Measurements from ENCODE around the gene RAD51B. TPM values are rescaled to one million over a fixed set of nuclear protein-coding genes. Genes with fewer than 3 reads are reported as not detected.

The RAD51B gene
- total and polyA plus RNA-seq, 2 donors (not counting 1 experiment from before 2014, with no cell fraction given) = 4.6 to 16.3 TPM

- H4K20me1 ChIP-seq (ENCODE audit: control insufficient read depth, extremely low read depth, insufficient read depth, low read length) = no peaks in the 10 kb centered on the region
- no peaks in the 10 kb centered on the region for H3K36me3 ChIP-seq (ENCODE audit: control insufficient read depth, insufficient read depth, low read length)
- no peak overlapping the region for H3K27ac ChIP-seq (ENCODE audit: insufficient read depth, low read length)
- no peak overlapping the region for H2AFZ ChIP-seq (ENCODE audit: low read length)
- no peak overlapping the region for H3K4me3 ChIP-seq (replicated peaks in 1 of 4; ENCODE audit: control extremely low read depth in 1 of 4, insufficient read depth in 1 of 4, low read depth in 3 of 4, low read length in 4 of 4)
- no peaks in the 10 kb centered on the region for H3K9me3 ChIP-seq (ENCODE audit: control insufficient read depth, insufficient read depth, low read depth, low read length)
- DNase-seq (ENCODE audit: low read depth in 2 of 2) = no peak
- no peaks in the 10 kb centered on the region for H3K27me3 ChIP-seq (ENCODE audit: control insufficient read depth, insufficient read depth, low read length)
- H3K4me1 ChIP-seq (ENCODE audit: control insufficient read depth, extremely low read depth, insufficient read depth, low read length) = peaks cover 3% of the 10 kb centered on the region
- H3K79me2 ChIP-seq (ENCODE audit: control insufficient read depth, insufficient read depth, low read length) = no peaks in the 10 kb centered on the region
- no peak overlapping the region for H3K4me2 ChIP-seq (ENCODE audit: extremely low read depth, insufficient read depth, low read length)
- TF ChIP-seq EZH2 (IDR thresholded peaks at IDR 0.05; ENCODE audit: low read length, missing control alignments) = no peak
- TF ChIP-seq CTCF (conservative IDR thresholded peaks at IDR 0.05 in 1 of 2, IDR thresholded peaks at IDR 0.05 in 1 of 2; ENCODE audit: low read depth in 1 of 2, low read length in 2 of 2) = no peak
- H3K9ac ChIP-seq (ENCODE audit: insufficient read depth, low read length) = no peak overlapping the region
Observed at GRCh38 chr14:68558096-68558495, 738.5 kb downstream of the RAD51B start.

- no peak for DNase-seq (ENCODE audit: low read depth in 2 of 2)
- no peaks in the 10 kb centered on the region for H3K79me2 ChIP-seq (ENCODE audit: control insufficient read depth, insufficient read depth, low read length)
- H3K36me3 ChIP-seq (ENCODE audit: control insufficient read depth, insufficient read depth, low read length) = no peaks in the 10 kb centered on the region
- no peaks in the 10 kb centered on the region for H3K27me3 ChIP-seq (ENCODE audit: control insufficient read depth, insufficient read depth, low read length)
- H3K9me3 ChIP-seq (ENCODE audit: control insufficient read depth, insufficient read depth, low read depth, low read length) = no peaks in the 10 kb centered on the region
- no peaks in the 10 kb centered on the region for H4K20me1 ChIP-seq (ENCODE audit: control insufficient read depth, extremely low read depth, insufficient read depth, low read length)
- H2AFZ ChIP-seq (ENCODE audit: low read length) = no peak overlapping the region
- TF ChIP-seq EZH2 (IDR thresholded peaks at IDR 0.05; ENCODE audit: low read length, missing control alignments) (no peak), CTCF (conservative IDR thresholded peaks at IDR 0.05 in 1 of 2, IDR thresholded peaks at IDR 0.05 in 1 of 2; ENCODE audit: low read depth in 1 of 2, low read length in 2 of 2) (no peak)
- H3K4me3 ChIP-seq (replicated peaks in 1 of 4; ENCODE audit: control extremely low read depth in 1 of 4, insufficient read depth in 1 of 4, low read depth in 3 of 4, low read length in 4 of 4) = no peak overlapping the region
- no peak overlapping the region for H3K27ac ChIP-seq (ENCODE audit: insufficient read depth, low read length)
- H3K9ac ChIP-seq (ENCODE audit: insufficient read depth, low read length) = no peak overlapping the region
- no peak overlapping the region for H3K4me2 ChIP-seq (ENCODE audit: extremely low read depth, insufficient read depth, low read length)
- H3K4me1 ChIP-seq (ENCODE audit: control insufficient read depth, extremely low read depth, insufficient read depth, low read length) = peaks cover 3% of the 10 kb centered on the region
Observed at GRCh38 chr14:68559949-68560348, 740.4 kb downstream of the RAD51B start.

- no peak for DNase-seq (ENCODE audit: low read depth in 2 of 2)
- no peaks in the 10 kb centered on the region for H4K20me1 ChIP-seq (ENCODE audit: control insufficient read depth, extremely low read depth, insufficient read depth, low read length)
- H3K36me3 ChIP-seq (ENCODE audit: control insufficient read depth, insufficient read depth, low read length) = no peaks in the 10 kb centered on the region
- no peaks in the 10 kb centered on the region for H3K9me3 ChIP-seq (ENCODE audit: control insufficient read depth, insufficient read depth, low read depth, low read length)
- H3K4me3 ChIP-seq (replicated peaks in 1 of 4; ENCODE audit: control extremely low read depth in 1 of 4, insufficient read depth in 1 of 4, low read depth in 3 of 4, low read length in 4 of 4) = no peak overlapping the region
- H3K27me3 ChIP-seq (ENCODE audit: control insufficient read depth, insufficient read depth, low read length) = no peaks in the 10 kb centered on the region
- no peak overlapping the region for H3K4me2 ChIP-seq (ENCODE audit: extremely low read depth, insufficient read depth, low read length)
- H3K9ac ChIP-seq (ENCODE audit: insufficient read depth, low read length) = no peak overlapping the region
- no peak overlapping the region for H3K27ac ChIP-seq (ENCODE audit: insufficient read depth, low read length)
- TF ChIP-seq EZH2 (IDR thresholded peaks at IDR 0.05; ENCODE audit: low read length, missing control alignments) (no peak), CTCF (conservative IDR thresholded peaks at IDR 0.05 in 1 of 2, IDR thresholded peaks at IDR 0.05 in 1 of 2; ENCODE audit: low read depth in 1 of 2, low read length in 2 of 2) (no peak)
- no peaks in the 10 kb centered on the region for H3K4me1 ChIP-seq (ENCODE audit: control insufficient read depth, extremely low read depth, insufficient read depth, low read length)
- H2AFZ ChIP-seq (ENCODE audit: low read length) = no peak overlapping the region
- no peaks in the 10 kb centered on the region for H3K79me2 ChIP-seq (ENCODE audit: control insufficient read depth, insufficient read depth, low read length)
Observed at GRCh38 chr14:68561531-68562007, 742.0 kb downstream of the RAD51B start.
